Measurements from ENCODE around the gene ZG16B. TPM values are rescaled to one million over a fixed set of nuclear protein-coding genes. Genes with fewer than 3 reads are reported as not detected.

ZG16B gene
- total RNA-seq, 1 experiment from 2014 or later = not detected

DNA sequence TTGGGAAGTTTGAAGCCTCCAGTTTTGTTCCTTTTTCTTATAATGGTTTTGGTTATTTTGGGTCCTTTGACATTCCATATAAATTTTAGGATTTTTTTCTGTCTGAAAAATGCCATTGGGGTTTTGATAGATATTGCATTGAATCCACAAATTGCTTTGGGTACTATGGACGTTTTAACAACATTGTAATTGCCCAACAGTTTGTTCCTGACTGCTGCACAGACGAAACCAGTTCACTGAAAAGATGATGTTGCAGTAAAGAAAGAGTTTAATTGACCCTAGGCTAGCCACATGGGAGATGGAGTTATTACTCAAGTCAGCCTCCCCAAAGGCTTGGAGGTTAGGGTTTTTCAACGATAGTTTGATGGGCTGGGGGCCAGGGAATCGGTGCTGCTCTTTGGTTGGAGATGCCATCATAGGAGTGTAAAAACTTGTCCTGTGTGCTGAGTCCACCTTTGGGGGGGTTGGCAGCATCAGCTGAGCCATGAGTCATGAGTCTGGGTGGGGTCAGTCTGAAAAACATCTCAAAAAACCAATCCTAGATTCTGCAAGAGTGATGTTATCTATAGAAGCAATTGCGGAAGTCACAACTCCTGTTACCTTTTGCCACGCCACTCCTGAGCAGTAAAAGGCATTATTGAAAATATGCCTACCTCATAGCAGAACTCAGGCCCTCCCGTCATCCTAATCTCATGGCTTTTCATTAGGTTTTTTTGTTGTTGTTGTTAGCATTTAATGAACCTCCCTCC is 34.5 kb upstream of the ZG16B start:
- Histone ChIP-seq H3K4me3 (ENCODE audit: low read depth, low read length, poor library complexity, severe bottlenecking) (no peak overlapping the region), H3K27me3 (replicated peaks; ENCODE audit: insufficient read depth, low read depth, low read length, poor library complexity) (peaks cover 28% of the 10 kb centered on the region), H3K36me3 (ENCODE audit: insufficient read depth, low read length, poor library complexity, severe bottlenecking) (no peaks in the 10 kb centered on the region), H3K4me1 (ENCODE audit: insufficient read depth, low read length, poor library complexity, severe bottlenecking) (no peaks in the 10 kb centered on the region), H3K9me3 (ENCODE audit: low read depth, low read length, poor library complexity, severe bottlenecking) (no peaks in the 10 kb centered on the region), H3K27ac (ENCODE audit: low read depth, low read length, poor library complexity, severe bottlenecking) (no peak overlapping the region)
- POLR2A ChIA-PET (ENCODE audit: low non-redundant PET) = no interaction called here
- TF ChIP-seq EZH2 (IDR thresholded peaks at IDR 0.05; ENCODE audit: borderline replicate concordance, low read depth, low read length, poor library complexity, severe bottlenecking) (no peak), CTCF (conservative IDR thresholded peaks at IDR 0.05; ENCODE audit: low read depth, low read length) (no peak)
- CTCF ChIA-PET = no interaction called here
- intact Hi-C loops (cut with micrococcal nuclease; ENCODE audit: unreplicated experiment) = no loop called here
- no peak for DNase-seq (ENCODE audit: low spot score)
- no TSS peak for BruUV-seq (replicated peaks)

GRCh38 chr16:2798723-2799204 is 31.3 kb upstream of the ZG16B start:
- intact Hi-C loops (cut with micrococcal nuclease; ENCODE audit: unreplicated experiment) = no loop called here
- no TSS peak for BruUV-seq (replicated peaks)
- Histone ChIP-seq H3K9me3 (ENCODE audit: low read depth, low read length, poor library complexity, severe bottlenecking) (peaks cover 5% of the 10 kb centered on the region), H3K27ac (ENCODE audit: low read depth, low read length, poor library complexity, severe bottlenecking) (no peak overlapping the region), H3K27me3 (replicated peaks; ENCODE audit: insufficient read depth, low read depth, low read length, poor library complexity) (peaks cover 11% of the 10 kb centered on the region), H3K36me3 (ENCODE audit: insufficient read depth, low read length, poor library complexity, severe bottlenecking) (no peaks in the 10 kb centered on the region), H3K4me3 (ENCODE audit: low read depth, low read length, poor library complexity, severe bottlenecking) (no peak overlapping the region), H3K4me1 (ENCODE audit: insufficient read depth, low read length, poor library complexity, severe bottlenecking) (no peaks in the 10 kb centered on the region)
- DNase-seq (ENCODE audit: low spot score) = no peak
- ChIA-PET POLR2A (ENCODE audit: low non-redundant PET) (no interaction called here), CTCF (no interaction called here)
- TF ChIP-seq CTCF (conservative IDR thresholded peaks at IDR 0.05; ENCODE audit: low read depth, low read length) (no peak), EZH2 (IDR thresholded peaks at IDR 0.05; ENCODE audit: borderline replicate concordance, low read depth, low read length, poor library complexity, severe bottlenecking) (no peak)

DNA sequence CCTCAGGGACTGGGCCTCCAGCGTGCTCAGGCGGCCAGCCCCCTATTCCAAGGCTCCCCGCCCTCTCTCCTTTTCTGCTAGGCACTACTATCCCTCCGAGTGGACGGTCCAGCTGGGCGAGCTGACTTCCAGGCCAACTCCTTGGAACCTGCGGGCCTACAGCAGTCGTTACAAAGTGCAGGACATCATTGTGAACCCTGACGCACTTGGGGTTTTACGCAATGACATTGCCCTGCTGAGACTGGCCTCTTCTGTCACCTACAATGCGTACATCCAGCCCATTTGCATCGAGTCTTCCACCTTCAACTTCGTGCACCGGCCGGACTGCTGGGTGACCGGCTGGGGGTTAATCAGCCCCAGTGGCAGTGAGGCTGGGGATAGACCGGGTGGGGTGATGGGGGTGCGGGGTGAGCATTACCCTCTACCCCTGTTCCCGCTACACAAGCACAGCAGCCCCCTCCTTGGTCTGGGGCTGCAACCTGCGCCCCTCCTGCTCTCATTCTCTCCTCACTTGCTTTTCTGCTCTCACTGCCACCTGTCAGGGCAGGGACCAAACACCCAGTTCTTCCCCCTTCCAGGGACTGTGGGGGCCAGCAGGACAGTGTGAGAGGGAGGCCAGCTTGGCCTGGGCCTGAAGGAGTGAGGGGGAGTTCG is 30.8 kb upstream of the ZG16B start:
- CTCF ChIA-PET = no interaction called here
- Histone ChIP-seq H3K27me3 (replicated peaks; ENCODE audit: insufficient read depth, low read depth, low read length, poor library complexity) (peaks cover 13% of the 10 kb centered on the region), H3K9me3 (ENCODE audit: low read depth, low read length, poor library complexity, severe bottlenecking) (peaks cover 10% of the 10 kb centered on the region), H3K36me3 (ENCODE audit: insufficient read depth, low read length, poor library complexity, severe bottlenecking) (no peaks in the 10 kb centered on the region), H3K4me3 (ENCODE audit: low read depth, low read length, poor library complexity, severe bottlenecking) (no peak overlapping the region), H3K27ac (ENCODE audit: low read depth, low read length, poor library complexity, severe bottlenecking) (no peak overlapping the region), H3K4me1 (ENCODE audit: insufficient read depth, low read length, poor library complexity, severe bottlenecking) (no peaks in the 10 kb centered on the region)
- intact Hi-C loops (cut with micrococcal nuclease; ENCODE audit: unreplicated experiment) = no loop called here
- TF ChIP-seq CTCF (conservative IDR thresholded peaks at IDR 0.05; ENCODE audit: low read depth, low read length) (no peak), EZH2 (IDR thresholded peaks at IDR 0.05; ENCODE audit: borderline replicate concordance, low read depth, low read length, poor library complexity, severe bottlenecking) (no peak)
- no peak for DNase-seq (ENCODE audit: low spot score)
- POLR2A ChIA-PET (ENCODE audit: low non-redundant PET) = no interaction called here
- BruUV-seq (replicated peaks) = no TSS peak
